GM12892 (cell line): ENCODE results near the gene PPFIBP2.

Experiments
- POLR2A ChIP-seq: IDR thresholded peaks from 2 replicates; pipeline ENCODE4 v1.6.1; 2011; ENCODE audit warnings: low read depth, low read length, control low read depth
- POLR2AphosphoS5 ChIP-seq: IDR thresholded peaks from 2 replicates; pipeline ENCODE4 v1.6.1; 2011; ENCODE audit warnings: low read depth, low read length, control low read depth

- TF ChIP-seq POLR2A (no peak), POLR2AphosphoS5 (no peak)
Measured at GRCh38 chr11:7569044-7569443, 55.2 kb downstream of the PPFIBP2 start.
